Activated gamma-delta T cell treated with Interleukin-2 at 50 U/mL for 16 hours (primary cell): ENCODE data around the gene PHF10.
A peak's percentile ranks its signal among the peaks of the same experiment; 100 is the strongest.
"Not testable (repeated sequence)": the region's sequence is repeated elsewhere in the genome, so short reads cannot be mapped to it uniquely, and the experiment has no call there.

Experiments
- DNase-seq: peaks from one replicate; pipeline ENCODE4 v3.0.0-alpha.2; 2020

The PHF10 gene

GRCh38 chr6:169724494-169725124 lies at the start of gene PHF10:
Gene PHF10 (minus strand): TSS chr6:169724500. CDS start chr6:169723931, 569 bp downstream.
- DNase-seq = peak; percentile 65

DNA sequence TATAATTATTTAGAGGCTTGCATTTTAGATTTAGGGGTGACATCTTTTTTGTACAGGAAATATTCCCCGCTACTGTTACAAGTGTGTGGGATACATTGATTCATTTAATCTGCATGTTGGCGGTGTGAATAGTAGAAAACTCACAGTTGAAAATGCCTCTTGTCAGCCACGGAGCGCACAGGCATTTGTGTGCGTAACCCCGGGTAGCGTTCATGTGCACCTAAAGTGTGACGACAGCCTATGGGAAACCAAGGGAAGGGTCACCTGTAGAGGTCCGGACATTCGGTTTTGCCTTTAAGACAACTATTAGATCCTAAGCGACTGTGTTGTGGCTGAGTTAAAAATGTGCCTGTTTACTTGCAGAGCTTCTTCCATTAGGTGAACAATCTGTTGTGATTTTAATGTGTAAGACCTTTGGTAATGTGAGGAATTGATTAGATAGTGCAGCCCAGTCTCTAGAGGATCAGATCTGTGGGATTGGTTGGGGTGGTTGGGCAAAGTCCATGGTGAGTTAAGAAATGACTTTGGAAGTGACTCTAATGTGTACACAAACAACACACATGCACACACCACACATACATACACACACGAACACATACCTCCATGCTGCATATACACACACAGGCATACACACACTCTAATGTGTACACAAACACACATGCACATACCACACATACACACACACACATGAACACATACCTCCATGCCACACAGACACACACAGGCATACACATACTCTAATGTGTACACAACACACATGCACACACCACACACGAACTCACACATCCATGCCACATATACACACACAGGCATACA lies 42.8 kb upstream of the PHF10 start:
- no peak for DNase-seq

DNA sequence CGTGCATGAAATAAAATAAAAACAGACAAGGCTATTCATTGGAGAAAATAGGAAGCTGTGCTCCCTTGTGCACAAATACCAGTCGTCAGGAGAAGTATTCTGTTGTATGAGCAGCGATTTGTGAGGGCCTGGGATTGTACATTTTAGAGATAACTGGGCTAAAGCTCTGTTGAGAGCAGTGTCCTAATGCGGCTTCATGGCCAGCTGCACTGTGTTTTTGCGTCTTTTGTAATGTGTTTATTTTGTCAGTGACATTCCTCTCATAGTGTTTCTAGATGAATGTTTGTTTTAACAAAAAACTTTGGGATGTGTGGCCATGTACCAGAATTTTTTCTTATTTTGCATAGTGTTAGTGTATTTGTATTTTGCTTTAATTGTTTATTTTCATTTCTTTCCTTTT lies 41.9 kb upstream of the PHF10 start:
- DNase-seq = no peak

- DNase-seq = not testable (repeated sequence)
These were observed 41.5 kb upstream of the PHF10 start for GRCh38 chr6:169765789-169766188.

- no peak for DNase-seq
These were observed 39.6 kb upstream of the PHF10 start for GRCh38 chr6:169763881-169764280.

- DNase-seq = no peak
These were observed 39.0 kb upstream of the PHF10 start for GRCh38 chr6:169763308-169763707.

- DNase-seq = no peak
These were observed 30.9 kb upstream of the PHF10 start for GRCh38 chr6:169755162-169755561.

GRCh38 chr6:169752074-169752623 lies 27.8 kb upstream of the PHF10 start:
- no peak for DNase-seq

- DNase-seq = peak; percentile 90
These were observed 27.2 kb upstream of the PHF10 start, which contains the start of the genes DYNLT2 and ERMARD for GRCh38 chr6:169751242-169752073. Gene DYNLT2 (minus strand): TSS chr6:169751572. CDS start chr6:169751458, 114 bp downstream. Gene ERMARD (plus strand): TSS chr6:169751622. CDS start chr6:169751658, 36 bp downstream.

DNA sequence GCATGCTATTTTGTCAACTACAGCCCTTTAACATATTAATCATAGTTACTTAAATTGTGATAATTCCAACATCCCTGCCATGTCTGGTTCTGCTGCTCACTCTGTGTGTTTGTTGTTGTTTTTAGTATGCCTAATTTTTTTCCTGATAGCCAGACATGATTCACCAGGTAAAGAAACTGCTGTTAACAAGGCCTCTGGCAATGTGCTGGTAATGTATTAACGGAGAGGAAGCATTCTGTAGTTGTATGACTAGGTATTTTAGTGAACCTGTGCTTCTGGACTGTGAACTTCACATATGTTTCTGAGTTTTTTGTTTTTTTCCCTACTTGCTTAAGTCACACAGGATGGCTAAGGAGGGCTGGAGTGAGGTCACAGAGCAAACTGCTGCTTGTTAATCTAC lies 22.3 kb upstream of the PHF10 start:
- DNase-seq = no peak

DNA sequence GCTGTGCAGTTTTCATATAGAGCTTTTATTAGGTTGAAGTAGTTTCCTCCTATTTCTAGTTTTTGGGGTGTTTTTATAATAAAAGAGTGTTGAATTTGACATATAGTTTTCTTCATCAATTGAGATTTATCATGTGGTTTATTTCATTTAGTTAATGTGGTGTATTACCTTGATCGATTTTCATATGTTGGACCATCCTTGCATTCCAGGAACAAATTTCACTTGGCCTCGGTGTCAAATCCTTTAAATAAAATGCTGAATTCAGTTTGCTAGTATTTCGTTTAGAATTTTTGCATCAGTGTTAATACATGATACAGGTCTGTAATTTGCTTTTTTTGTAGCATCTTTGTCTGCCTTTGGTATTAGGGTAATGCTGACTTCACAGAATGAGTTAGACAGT lies 21.1 kb upstream of the PHF10 start:
- no peak for DNase-seq

- no peak for DNase-seq
These were observed 17.0 kb upstream of the PHF10 start for GRCh38 chr6:169741344-169741743.

DNA sequence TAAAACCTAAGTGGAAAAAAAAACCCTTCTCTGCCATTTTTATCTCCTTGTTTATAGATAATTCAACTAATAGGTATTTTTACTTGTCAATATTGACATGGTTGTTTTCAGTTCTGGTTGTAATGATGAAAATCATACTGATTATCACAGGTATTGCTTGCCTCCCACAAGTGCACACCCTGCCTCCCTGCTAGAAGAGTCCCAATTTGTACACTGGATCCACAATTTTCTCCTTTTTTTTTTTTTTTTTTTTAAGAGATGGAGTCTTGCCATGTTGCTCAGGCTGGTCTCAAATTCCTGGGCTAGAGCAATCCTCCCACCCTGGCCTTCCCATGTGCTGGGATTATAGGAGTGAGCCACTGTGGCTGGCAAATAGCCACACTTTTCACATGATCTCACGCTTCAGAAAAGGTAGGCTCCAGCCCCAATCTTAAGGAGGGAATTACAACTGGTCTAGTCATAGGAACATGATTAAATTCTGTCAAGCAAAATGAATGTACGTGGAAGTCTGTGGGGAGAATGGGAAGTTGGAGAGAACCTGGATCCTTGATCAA lies 14.8 kb upstream of the PHF10 start:
- DNase-seq = no peak

DNA sequence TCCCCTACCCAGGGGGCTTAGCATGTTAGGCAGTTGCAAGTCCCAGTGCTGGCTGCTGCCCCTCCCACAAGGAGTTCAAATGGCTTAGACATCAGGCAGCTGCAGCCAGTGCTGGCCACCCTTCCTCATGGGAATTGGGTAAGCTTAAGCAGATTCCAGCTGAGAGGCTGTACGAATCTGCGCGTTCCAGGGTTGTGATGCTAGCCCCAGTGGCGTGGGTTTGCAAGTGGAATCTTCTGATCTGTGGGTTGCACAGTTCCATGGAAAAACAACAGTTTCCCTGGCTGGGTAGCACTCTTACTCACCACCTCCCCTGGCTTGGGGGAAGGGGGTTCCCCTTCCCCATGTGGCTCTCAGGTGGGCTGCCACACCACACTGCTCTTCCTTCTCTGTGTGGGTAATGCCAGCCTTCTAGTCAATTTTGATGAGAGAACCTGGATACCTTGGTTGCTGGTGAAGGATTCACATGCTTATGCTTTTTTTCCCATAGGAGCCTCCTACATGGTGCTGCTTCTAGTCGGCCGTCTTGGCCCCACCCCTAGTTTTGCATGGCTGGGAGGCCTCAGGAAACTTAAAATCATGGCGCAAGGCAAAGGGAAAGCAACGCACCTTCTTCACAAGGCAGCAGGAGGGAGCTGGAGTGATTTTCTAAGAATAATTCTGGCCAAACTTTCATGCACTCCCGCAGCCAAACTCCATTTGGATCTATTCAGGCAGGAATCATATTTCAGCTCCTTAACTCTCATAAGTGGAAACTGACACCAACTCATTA lies 14.1 kb upstream of the PHF10 start:
- DNase-seq = no peak

- DNase-seq = no peak
These were observed 5.7 kb upstream of the PHF10 start for GRCh38 chr6:169729961-169730360.

DNA sequence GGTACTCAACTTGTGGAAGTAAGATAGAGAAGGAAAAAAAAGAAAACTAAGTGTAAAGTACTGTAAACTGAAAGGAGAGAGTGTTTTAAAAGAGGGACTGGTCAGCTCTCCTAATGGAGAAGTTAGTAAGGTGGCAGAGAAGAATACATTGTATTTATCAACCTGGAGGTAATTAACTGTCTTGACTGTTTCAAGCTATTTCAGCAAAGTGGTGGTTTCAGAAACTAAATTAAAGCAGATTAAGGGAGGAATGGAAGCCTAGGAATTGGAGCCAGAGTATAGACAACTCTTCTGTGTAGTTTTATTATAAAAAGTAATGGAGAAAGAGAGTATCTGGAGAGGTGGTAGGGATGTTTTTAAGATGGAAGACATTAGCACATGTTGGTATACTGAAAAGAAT lies 2.7 kb upstream of the PHF10 start:
- no peak for DNase-seq

- no peak for DNase-seq
These were observed 1.7 kb upstream of the PHF10 start for GRCh38 chr6:169726049-169726400.

GRCh38 chr6:169725125-169726048 lies 1.1 kb upstream of the PHF10 start:
- peak; percentile 6 for DNase-seq

- peak; percentile 25 for DNase-seq
These were observed 258 bp downstream of the PHF10 start for GRCh38 chr6:169723991-169724493.

- DNase-seq = peak; percentile 63
These were observed 945 bp downstream of the PHF10 start for GRCh38 chr6:169723200-169723909.
